HepG2 (cell line): ENCODE measurements around the gene CARD9. TPM values are rescaled to one million over a fixed set of nuclear protein-coding genes. Genes with fewer than 3 reads are reported as not detected.

Experiments used
- CREBL2 ChIP-seq: sonication (generic); formaldehyde crosslinking; IDR thresholded peaks from 2 replicates; pipeline ENCODE4 v1.8.1; 2023; ENCODE audit warnings: missing genetic modification reagents, mild to moderate bottlenecking, borderline replicate concordance
- FOSL2 ChIP-seq: sonication (generic); formaldehyde crosslinking; IDR thresholded peaks from 2 replicates; pipeline ENCODE4 v1.4.0; 2020; ENCODE audit warnings: missing genetic modification reagents
- GPN1 ChIP-seq: sonication (generic); formaldehyde crosslinking; IDR thresholded peaks from 2 replicates; pipeline ENCODE4 v1.5.1; 2020; ENCODE audit warnings: missing genetic modification reagents, borderline replicate concordance
- IKZF5 ChIP-seq: IDR thresholded peaks from 2 replicates; pipeline ENCODE4 v1.6.1; 2018; ENCODE audit warnings: missing genetic modification reagents, mild to moderate bottlenecking, missing compliant biosample characterization
- MIER2 ChIP-seq: IDR thresholded peaks from 2 replicates; pipeline ENCODE4 v1.6.1; 2016; ENCODE audit warnings: missing biosample characterization, missing genetic modification reagents
- NONO ChIP-seq, 2 experiments: fragments of 450-650 bp in 1 of 2; sonication (generic) in 1 of 2; formaldehyde crosslinking in 1 of 2; IDR thresholded peaks in 1 of 2; conservative IDR thresholded peaks in 1 of 2; 2 replicates each; pipeline versions ENCODE4 v1.6.1 to v1.8.0; 2017 to 2022; ENCODE audit warnings: mild to moderate bottlenecking in 1 of 2, missing genetic modification reagents in 1 of 2, moderate library complexity in 1 of 2
- NR0B2 ChIP-seq: sonication (generic); formaldehyde crosslinking; IDR thresholded peaks from 2 replicates; pipeline ENCODE4 v1.4.0; 2020; ENCODE audit warnings: mild to moderate bottlenecking, missing genetic modification reagents
- NR3C1 ChIP-seq: sonication (generic); formaldehyde crosslinking; IDR thresholded peaks from 2 replicates; pipeline ENCODE4 v1.4.0; 2020; ENCODE audit warnings: missing genetic modification reagents
- NRL ChIP-seq: sonication (generic); formaldehyde crosslinking; IDR thresholded peaks from 2 replicates; pipeline ENCODE4 v1.5.0; 2020; ENCODE audit warnings: missing genetic modification reagents, mild to moderate bottlenecking, moderate library complexity, borderline replicate concordance
- PITX1 ChIP-seq: sonication (generic); formaldehyde crosslinking; IDR thresholded peaks from 2 replicates; pipeline ENCODE4 v1.5.1; 2020; ENCODE audit warnings: mild to moderate bottlenecking, missing genetic modification reagents
- SNAPC5 ChIP-seq: sonication (generic); formaldehyde crosslinking; IDR thresholded peaks from 2 replicates; pipeline ENCODE4 v1.8.1; 2023; ENCODE audit warnings: mild to moderate bottlenecking, missing genetic modification reagents, borderline replicate concordance
- SNRNP70 ChIP-seq: fragments of 200-400 bp; formaldehyde crosslinking; IDR thresholded peaks from 2 replicates; pipeline ENCODE4 v1.6.1; 2017; ENCODE audit warnings: mild to moderate bottlenecking, low read depth, low read length, moderate library complexity
- SOX6 ChIP-seq, 2 experiments: fragments of 450-650 bp in 1 of 2; sonication (generic) in 1 of 2; formaldehyde crosslinking in 1 of 2; IDR thresholded peaks; 2 replicates each; pipeline versions ENCODE4 v1.4.0 to v1.6.1; 2017 to 2020; ENCODE audit warnings: antibody characterized with exemption in 1 of 2, mild to moderate bottlenecking in 1 of 2, missing genetic modification reagents in 1 of 2
- SP140L ChIP-seq: sonication (generic); formaldehyde crosslinking; IDR thresholded peaks from 2 replicates; pipeline ENCODE4 v1.4.0; 2020; ENCODE audit warnings: missing genetic modification reagents, borderline replicate concordance
- SUZ12 ChIP-seq: fragments of 150-350 bp; IDR thresholded peaks from 2 replicates; pipeline ENCODE4 v1.6.1; 2014; ENCODE audit warnings: low read depth, low read length
- THAP11 ChIP-seq: IDR thresholded peaks from 2 replicates; pipeline ENCODE4 v1.6.1; 2016; ENCODE audit warnings: missing biosample characterization, missing genetic modification reagents
- TMF1 ChIP-seq: sonication (generic); formaldehyde crosslinking; IDR thresholded peaks from 2 replicates; pipeline ENCODE4 v1.8.1; 2022; ENCODE audit warnings: low read depth, missing genetic modification reagents
- TOE1 ChIP-seq: sonication (generic); formaldehyde crosslinking; IDR thresholded peaks from 2 replicates; pipeline ENCODE4 v1.4.0; 2020; ENCODE audit warnings: mild to moderate bottlenecking, missing genetic modification reagents
- ZNF280B ChIP-seq: sonication (generic); formaldehyde crosslinking; IDR thresholded peaks from 2 replicates; pipeline ENCODE4 v1.5.0; 2020; ENCODE audit warnings: missing genetic modification reagents, mild to moderate bottlenecking, borderline replicate concordance
- ZNF605 ChIP-seq: sonication (generic); formaldehyde crosslinking; IDR thresholded peaks from 2 replicates; pipeline ENCODE4 v1.8.0; 2022; ENCODE audit warnings: mild to moderate bottlenecking, missing genetic modification reagents
- ZNF740 ChIP-seq: sonication (generic); formaldehyde crosslinking; IDR thresholded peaks from 2 replicates; pipeline ENCODE4 v1.4.0; 2020; ENCODE audit warnings: missing genetic modification reagents
- ZNF776 ChIP-seq: sonication (generic); formaldehyde crosslinking; IDR thresholded peaks from 2 replicates; pipeline ENCODE4 v1.4.0; 2020; ENCODE audit warnings: mild to moderate bottlenecking, missing genetic modification reagents
- polyA plus RNA-seq, 8 experiments: library from polyadenylated mRNA; depleted of rRNA in 3 of 8; stranded (reverse) in 7 of 8; unstranded in 1 of 8; fragments of >200 nt; fragmentation: Illumina TruSeq in 4 of 8; extraction: Trizol in 4 of 8; gene quantifications; 2 replicates each; pipeline versions ENCODE4 v1.2.1 to v1.2.3, GENCODE V29; 2011 to 2016; ENCODE audit warnings: low read depth in 4 of 8, missing spikeins in 1 of 8, mixed read lengths in 1 of 8; ENCODE audit not compliant: insufficient read depth in 1 of 8
- total RNA-seq, 5 experiments: library from RNA; depleted of rRNA; stranded (reverse); fragments of >200 nt; fragmentation: Illumina TruSeq; extraction: Trizol; gene quantifications; 2 replicates each; pipeline ENCODE4 v1.2.3, GENCODE V29; 2016; ENCODE audit warnings: low read depth in 1 of 5

CARD9 gene
- total and polyA plus RNA-seq, 2 of the 13 experiments (the other 11 are each of a cell fraction or from before 2014, with no cell fraction given) = 3.3 to 7.4 TPM

- TF ChIP-seq IKZF5 (CRISPR knock-in tag) (0 out of 2 replicates have a peak, but pooled peaks have one; percentile 32), MIER2 (no peak), CREBL2 (CRISPR knock-in tag) (no peak), ZNF776 (CRISPR knock-in tag) (no peak), GPN1 (CRISPR knock-in tag) (no peak), SP140L (CRISPR knock-in tag) (no peak), SOX6 (IDR thresholded peaks at IDR 0.05) (no peak), SOX6 (CRISPR knock-in tag; IDR thresholded peaks at IDR 0.05) (0 out of 2 replicates have a peak, but pooled peaks have one; percentile 34), ZNF605 (no peak), ZNF280B (CRISPR knock-in tag) (no peak), PITX1 (peak; percentile 67; the same call in 1 of the 2 replicates), TMF1 (CRISPR knock-in tag) (no peak), SNRNP70 (no peak), THAP11 (CRISPR knock-in tag) (peak; percentile 32; the same call in 1 of the 2 replicates), NR0B2 (CRISPR knock-in tag) (0 out of 2 replicates have a peak, but pooled peaks have one; percentile 29), NONO (IDR thresholded peaks at IDR 0.05) (no peak), NONO (CRISPR knock-in tag; conservative IDR thresholded peaks at IDR 0.05) (no peak), NRL (CRISPR knock-in tag) (no peak), NR3C1 (no peak), ZNF740 (no peak), FOSL2 (no peak), SUZ12 (no peak), SNAPC5 (CRISPR knock-in tag) (no peak), TOE1 (CRISPR knock-in tag) (no peak)
These were observed 34.1 kb downstream of the CARD9 start (continued) for GRCh38 chr9:136339173-136339957.
